NCI-H748 (cell line): ENCODE measurements around the gene DNAJC2.
"Not testable (repeated sequence)": the region's sequence is repeated elsewhere in the genome, so short reads cannot be mapped to it uniquely, and the experiment has no call there.

Experiments used
- DNase-seq: peaks from one replicate; lab custom pipeline; 2025; ENCODE audit not compliant: unreplicated experiment; lab: John Stamatoyannopoulos, UW

Gene DNAJC2

DNA sequence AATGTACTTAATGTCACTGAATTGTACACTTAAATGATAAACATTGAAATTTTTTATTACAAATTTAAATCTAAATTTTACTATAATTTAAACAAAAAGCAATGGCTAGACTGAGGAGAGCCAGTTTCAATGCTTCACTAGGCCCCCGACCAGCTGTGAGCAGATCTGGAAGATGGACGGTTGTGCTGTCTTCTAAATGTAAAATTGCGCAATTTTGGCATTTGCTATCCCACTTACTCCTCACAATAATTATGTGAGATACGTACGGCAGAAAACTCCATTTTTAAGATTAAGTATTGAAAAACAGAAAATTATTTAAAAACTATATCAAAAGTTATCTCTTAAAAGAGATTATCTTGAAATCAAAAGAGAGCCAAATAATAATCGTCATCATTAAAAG, 71.2 kb downstream of the DNAJC2 start:
- not testable (repeated sequence) for DNase-seq

GRCh38 chr7:103266229-103266628, 78.3 kb downstream of the DNAJC2 start:
- not testable (repeated sequence) for DNase-seq

DNA sequence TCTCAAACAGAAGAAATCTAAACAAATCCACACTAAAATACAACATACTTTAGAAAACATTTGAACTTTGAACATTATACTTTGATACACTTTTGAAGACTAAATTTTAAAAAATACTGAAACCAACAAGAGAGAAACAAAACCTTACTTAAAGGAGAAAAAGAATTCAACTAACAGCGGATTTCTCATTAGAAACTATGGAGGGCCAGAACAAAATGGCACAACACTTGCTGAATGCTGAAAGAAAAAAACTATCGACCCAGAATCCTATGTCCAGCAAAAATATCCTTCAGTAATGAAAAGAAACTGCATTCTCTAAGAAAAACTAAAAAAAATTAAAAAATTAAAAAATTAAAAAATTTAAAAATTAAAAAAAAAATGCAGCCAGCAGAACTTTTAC, 80.5 kb downstream of the DNAJC2 start:
- not testable (repeated sequence) for DNase-seq
